HepG2 (cell line): ENCODE data around the gene GOLGA3. TPM values are rescaled to one million over a fixed set of nuclear protein-coding genes. Genes with fewer than 3 reads are reported as not detected.
A peak's percentile ranks its signal among the peaks of the same experiment; 100 is the strongest.

Experiments
- ATAC-seq: fragments of 200-7000 bp; cut with Tn5 transposase; 3 replicates; pipeline ENCODE4 v1.9.1; 2020; ENCODE audit warnings: mild to moderate bottlenecking, moderate library complexity
- BruUV-seq: library from RNA; stranded (reverse); fragments of 400-500 nt; replicated peaks from 2 replicates; lab custom pipeline; 2021; lab: Mats Ljungman, UMichigan
- CTCF ChIA-PET: fragments of 300-600 bp; formaldehyde crosslinking; extraction: SDS; loops from one replicate; lab custom pipeline; 2021; ENCODE audit warnings: low total read pairs, inconsistent platforms, low intra/inter-chr PET ratio; lab: Yijun Ruan, JAX
- POLR2A ChIA-PET: fragments of 350-600 bp; sonication (Branson Sonifier 250); formaldehyde crosslinking; loops from one replicate; lab custom pipeline; 2020; ENCODE audit warnings: antibody characterized with exemption, inconsistent platforms; lab: Yijun Ruan, JAX
- DNase-seq: peaks from one replicate; pipeline ENCODE4 v3.0.0-alpha.2; 2015; ENCODE audit warnings: low spot score
- FAIRE-seq: peaks from 3 replicates; lab custom pipeline; 2011; peaks lifted over from hg19 to GRCh38; lab: Jason Lieb, UNC
- H2AFZ ChIP-seq: one replicate; pipeline ENCODE4 v1.6.1; 2011; ENCODE audit warnings: low read length, inconsistent platforms
- H3K27ac ChIP-seq: fragments of 300-600 bp; 3 replicates; pipeline ENCODE4 v1.8.0; 2011; ENCODE audit warnings: mixed run types, mild to moderate bottlenecking, mixed read lengths, low read length, inconsistent platforms; ENCODE audit not compliant: insufficient read depth; ENCODE audit errors: extremely low read length
- H3K27me3 ChIP-seq, 2 experiments: fragments of 200-600 bp in 1 of 2; 2 replicates in 1 of 2; 3 replicates in 1 of 2; pipeline versions ENCODE4 v1.6.0 to v1.8.0; 2011; ENCODE audit warnings: low read length in 2 of 2, mild to moderate bottlenecking in 2 of 2, moderate library complexity in 2 of 2, inconsistent platforms in 1 of 2; ENCODE audit not compliant: insufficient read depth in 2 of 2, control insufficient read depth in 1 of 2
- H3K36me3 ChIP-seq, 2 experiments: fragments of 200-600 bp in 1 of 2; replicated peaks in 1 of 2; 2 replicates in 1 of 2; 3 replicates in 1 of 2; pipeline versions ENCODE4 v1.5.1 to v1.8.0; 2011; ENCODE audit warnings: low read length in 2 of 2, inconsistent platforms in 1 of 2; ENCODE audit not compliant: insufficient read depth in 2 of 2, control insufficient read depth in 1 of 2
- H3K4me1 ChIP-seq: 2 replicates; pipeline ENCODE4 v1.5.1; 2012; ENCODE audit warnings: low read length, inconsistent platforms; ENCODE audit not compliant: insufficient read depth
- H3K4me2 ChIP-seq: 2 replicates; pipeline ENCODE4 v1.6.0; 2011; ENCODE audit warnings: low read depth, low read length, inconsistent platforms
- H3K4me3 ChIP-seq, 3 experiments: fragments of 200-600 bp in 1 of 3; sonication (generic), shearing (Covaris generic) in 1 of 3; replicated peaks in 1 of 3; 2 replicates each; pipeline ENCODE4 v1.5.1; 2011 to 2016; ENCODE audit warnings: low read length in 3 of 3, inconsistent platforms in 2 of 3, low read depth in 2 of 3, mild to moderate bottlenecking in 2 of 3, control low read depth in 1 of 3, mixed read lengths in 1 of 3; ENCODE audit not compliant: insufficient read depth in 1 of 3
- H3K79me2 ChIP-seq: one replicate; pipeline ENCODE4 v1.6.1; 2011; ENCODE audit warnings: low read length, inconsistent platforms; ENCODE audit not compliant: insufficient read depth
- H3K9ac ChIP-seq: 2 replicates; pipeline ENCODE4 v1.6.0; 2011; ENCODE audit warnings: mild to moderate bottlenecking, low read depth, low read length, inconsistent platforms; ENCODE audit not compliant: insufficient read depth
- H3K9me3 ChIP-seq: 2 replicates; pipeline ENCODE4 v1.5.1; 2012; ENCODE audit warnings: mild to moderate bottlenecking, low read length
- H4K20me1 ChIP-seq: 2 replicates; pipeline ENCODE4 v1.6.0; 2011; ENCODE audit warnings: inconsistent platforms, mild to moderate bottlenecking, low read length, moderate library complexity; ENCODE audit not compliant: insufficient read depth
- AGO2 ChIP-seq: fragments of 200-400 bp; formaldehyde crosslinking; optimal IDR thresholded peaks from 2 replicates; pipeline ENCODE3; 2017; ENCODE audit warnings: mild to moderate bottlenecking, low read depth, low read length, moderate library complexity
- ELF4 ChIP-seq: sonication (generic); formaldehyde crosslinking; IDR thresholded peaks from 2 replicates; pipeline ENCODE4 v1.5.0; 2020; ENCODE audit warnings: missing genetic modification reagents, mild to moderate bottlenecking, moderate library complexity, borderline replicate concordance
- HMG20A ChIP-seq: IDR thresholded peaks from 2 replicates; pipeline ENCODE4 v1.6.1; 2016; ENCODE audit warnings: borderline replicate concordance
- KMT2A ChIP-seq: sonication (generic); formaldehyde crosslinking; IDR thresholded peaks from 2 replicates; pipeline ENCODE4 v1.4.0; 2020; ENCODE audit warnings: missing genetic modification reagents
- MEF2D ChIP-seq: sonication (generic); formaldehyde crosslinking; IDR thresholded peaks from 2 replicates; pipeline ENCODE4 v1.5.1; 2020; ENCODE audit warnings: mild to moderate bottlenecking, missing genetic modification reagents
- PBX3 ChIP-seq: sonication (generic); formaldehyde crosslinking; IDR thresholded peaks from 2 replicates; pipeline ENCODE4 v1.8.1; 2023; ENCODE audit warnings: missing genetic modification reagents, inconsistent platforms, borderline replicate concordance
- U2AF1 ChIP-seq: fragments of 200-400 bp; formaldehyde crosslinking; optimal IDR thresholded peaks from 2 replicates; pipeline ENCODE3; 2017; ENCODE audit warnings: mild to moderate bottlenecking, low read depth, low read length
- ZNF777 ChIP-seq: sonication (generic); formaldehyde crosslinking; IDR thresholded peaks from 2 replicates; pipeline ENCODE4 v1.4.0; 2020; ENCODE audit warnings: missing genetic modification reagents
- ZXDC ChIP-seq: sonication (generic); formaldehyde crosslinking; IDR thresholded peaks from 2 replicates; pipeline ENCODE4 v1.5.0; 2020; ENCODE audit warnings: mild to moderate bottlenecking, missing genetic modification reagents
- WGBS: methylation state at CpG from one replicate; pipeline ENCODE4 v1.1.6; 2017; ENCODE audit warnings: low lambda C conversion rate; 5-methylcytosine and 5-hydroxymethylcytosine counted together
- in situ Hi-C: cut with HindIII; loops from 2 replicates; pipeline ENCODE4 v1.10.0; 2017; ENCODE audit warnings: low pct_unique_long_range_greater_than_20kb; ENCODE audit not compliant: extremely low pct_ligation_motif_present
- intact Hi-C: fragments of 100-400 bp; cut with micrococcal nuclease; formaldehyde crosslinking; loops from one replicate; pipeline ENCODE4 v1.10.0; 2022; ENCODE audit not compliant: unreplicated experiment
- polyA plus RNA-seq, 8 experiments: library from polyadenylated mRNA; depleted of rRNA in 3 of 8; stranded (reverse) in 7 of 8; unstranded in 1 of 8; fragments of >200 nt; fragmentation: Illumina TruSeq in 4 of 8; extraction: Trizol in 4 of 8; gene quantifications; 2 replicates each; pipeline versions ENCODE4 v1.2.1 to v1.2.3, GENCODE V29; 2011 to 2016; ENCODE audit warnings: low read depth in 4 of 8, missing spikeins in 1 of 8, mixed read lengths in 1 of 8; ENCODE audit not compliant: insufficient read depth in 1 of 8
- total RNA-seq, 5 experiments: library from RNA; depleted of rRNA; stranded (reverse); fragments of >200 nt; fragmentation: Illumina TruSeq; extraction: Trizol; gene quantifications; 2 replicates each; pipeline ENCODE4 v1.2.3, GENCODE V29; 2016; ENCODE audit warnings: low read depth in 1 of 5
- TF ChIP-seq, protein P1 (sequence below): IDR thresholded peaks from 2 replicates; pipeline ENCODE4 v1.6.1; 2018; ENCODE audit warnings: missing genetic modification reagents

GOLGA3 gene
- total and polyA plus RNA-seq, 2 of the 13 experiments (the other 11 are each of a cell fraction or from before 2014, with no cell fraction given) = 22.0 to 43.0 TPM

DNA sequence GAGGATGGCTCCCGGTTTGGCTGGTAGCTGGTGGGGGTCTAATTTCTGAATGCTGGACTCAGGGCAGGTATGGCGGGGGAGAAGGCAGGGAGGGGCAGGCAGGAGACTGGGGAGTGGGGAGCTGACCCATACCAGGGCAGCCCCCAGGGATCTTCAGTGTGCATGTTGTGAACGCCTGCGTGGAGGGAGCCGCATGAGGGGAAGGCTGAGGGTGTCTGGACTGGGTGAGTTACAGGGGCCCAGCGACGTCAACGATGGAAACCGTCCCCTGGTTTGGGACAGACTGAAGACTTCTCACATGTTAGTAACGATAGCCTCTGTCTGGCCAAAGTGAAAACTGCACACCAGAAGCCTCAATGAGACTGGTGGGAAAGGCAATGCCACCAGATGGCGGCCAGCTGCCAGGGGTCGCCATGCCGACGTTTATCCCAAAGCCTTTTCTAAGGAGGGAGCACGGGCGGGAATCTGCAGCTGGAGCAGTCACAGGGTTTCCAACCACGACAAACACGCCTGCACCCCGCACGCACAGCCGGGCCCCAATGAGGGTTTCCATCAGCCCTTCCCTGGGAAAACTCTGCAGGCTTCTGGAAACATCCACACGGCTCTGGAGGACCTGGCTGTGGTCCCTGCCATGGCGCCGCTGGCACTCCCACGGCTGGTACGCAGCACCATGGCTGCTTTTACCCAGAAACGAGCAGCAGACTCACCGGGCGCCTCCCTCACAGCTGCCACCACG, 104.0 kb downstream of the GOLGA3 start:
- POLR2A ChIA-PET = no interaction called here
- no peak overlapping the region for H2AFZ ChIP-seq
- intact Hi-C loops = no loop called here
- no peak overlapping the region for H3K27ac ChIP-seq
- no peak for DNase-seq
- BruUV-seq = no TSS peak
- ATAC-seq = no peak; the same call in 2 of the 3 replicates
- no peaks in the 10 kb centered on the region for H3K9me3 ChIP-seq
- no peaks in the 10 kb centered on the region for H3K4me1 ChIP-seq
- H3K36me3 ChIP-seq = peaks cover 24 to 72% of the 10 kb centered on the region in 2 experiments
- no peak for TF ChIP-seq ZXDC (CRISPR knock-in tag)
- peak; percentile 83 for TF ChIP-seq AGO2
- TF ChIP-seq, all 625 proteins: peak for 1
- 96% methylated on average over 28 of the region's 30 CpGs for WGBS
- H3K9ac ChIP-seq = no peak overlapping the region
- FAIRE-seq = no peak
- H3K27me3 ChIP-seq = no peaks in the 10 kb centered on the region
- CTCF ChIA-PET = no interaction called here
- H3K79me2 ChIP-seq = no peaks in the 10 kb centered on the region
- in situ Hi-C loops = no loop called here
- H3K4me3 ChIP-seq = no peak overlapping the region
- H3K4me2 ChIP-seq = no peak overlapping the region
- H4K20me1 ChIP-seq = no peaks in the 10 kb centered on the region

GRCh38 chr12:132723764-132724140, 104.9 kb downstream of the GOLGA3 start:
- no peak for ATAC-seq
- Histone ChIP-seq H3K79me2 (no peaks in the 10 kb centered on the region), H3K27ac (no peak overlapping the region), H3K27me3 (no peaks in the 10 kb centered on the region), H3K9me3 (no peaks in the 10 kb centered on the region), H3K36me3 (peaks cover 29 to 78% of the 10 kb centered on the region in 2 experiments), H2AFZ (no peak overlapping the region), H3K4me3 (no peak overlapping the region), H4K20me1 (no peaks in the 10 kb centered on the region), H3K4me1 (no peaks in the 10 kb centered on the region), H3K4me2 (no peak overlapping the region), H3K9ac (no peak overlapping the region)
- ChIA-PET POLR2A (no interaction called here), CTCF (no interaction called here)
- intact Hi-C loops (no loop called here), in situ Hi-C loops (no loop called here)
- DNase-seq = no peak
- 97% methylated on average over 2 of the region's 2 CpGs for WGBS
- BruUV-seq = no TSS peak
- no peak for FAIRE-seq
- TF ChIP-seq PBX3 (CRISPR knock-in tag) (no peak), KMT2A (CRISPR knock-in tag) (no peak), U2AF1 (no peak), ZNF777 (no peak), HMG20A (CRISPR knock-in tag) (no peak), MEF2D (CRISPR knock-in tag) (no peak), ELF4 (no peak)
- TF ChIP-seq, protein P1, sequence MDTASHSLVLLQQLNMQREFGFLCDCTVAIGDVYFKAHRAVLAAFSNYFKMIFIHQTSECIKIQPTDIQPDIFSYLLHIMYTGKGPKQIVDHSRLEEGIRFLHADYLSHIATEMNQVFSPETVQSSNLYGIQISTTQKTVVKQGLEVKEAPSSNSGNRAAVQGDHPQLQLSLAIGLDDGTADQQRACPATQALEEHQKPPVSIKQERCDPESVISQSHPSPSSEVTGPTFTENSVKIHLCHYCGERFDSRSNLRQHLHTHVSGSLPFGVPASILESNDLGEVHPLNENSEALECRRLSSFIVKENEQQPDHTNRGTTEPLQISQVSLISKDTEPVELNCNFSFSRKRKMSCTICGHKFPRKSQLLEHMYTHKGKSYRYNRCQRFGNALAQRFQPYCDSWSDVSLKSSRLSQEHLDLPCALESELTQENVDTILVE = no peak
